HG03135 (cell line): ENCODE measurements around the gene FBXO45.
"Not testable (repeated sequence)": the region's sequence is repeated elsewhere in the genome, so short reads cannot be mapped to it uniquely, and the experiment has no call there.

Source experiments
- ATAC-seq: cut with Tn5 transposase; IDR thresholded peaks from one replicate; pipeline ENCODE4 v1.9.1; 2021; ENCODE audit warnings: mild to moderate bottlenecking, moderate library complexity; ENCODE audit not compliant: unreplicated experiment

FBXO45 gene

DNA sequence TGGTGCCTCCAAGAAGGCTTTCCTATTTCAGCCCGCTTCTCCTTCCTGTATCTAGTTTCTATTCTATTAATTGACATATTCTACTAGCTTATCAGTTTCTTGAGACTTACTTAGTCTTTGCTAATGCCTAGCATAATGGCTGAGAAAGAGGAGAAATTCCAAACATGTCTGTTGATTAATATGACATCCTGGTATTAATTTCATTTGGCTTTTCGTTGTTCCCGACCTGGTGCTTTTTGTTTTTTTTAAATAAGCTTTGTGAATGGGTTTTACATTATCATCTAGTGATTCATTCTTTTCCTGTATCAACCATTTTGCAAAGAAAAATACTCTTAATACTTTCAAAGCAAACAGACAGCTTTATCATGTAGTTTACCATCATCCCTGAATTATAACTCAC, 13.2 kb upstream of the FBXO45 start:
- ATAC-seq, result no peak

DNA sequence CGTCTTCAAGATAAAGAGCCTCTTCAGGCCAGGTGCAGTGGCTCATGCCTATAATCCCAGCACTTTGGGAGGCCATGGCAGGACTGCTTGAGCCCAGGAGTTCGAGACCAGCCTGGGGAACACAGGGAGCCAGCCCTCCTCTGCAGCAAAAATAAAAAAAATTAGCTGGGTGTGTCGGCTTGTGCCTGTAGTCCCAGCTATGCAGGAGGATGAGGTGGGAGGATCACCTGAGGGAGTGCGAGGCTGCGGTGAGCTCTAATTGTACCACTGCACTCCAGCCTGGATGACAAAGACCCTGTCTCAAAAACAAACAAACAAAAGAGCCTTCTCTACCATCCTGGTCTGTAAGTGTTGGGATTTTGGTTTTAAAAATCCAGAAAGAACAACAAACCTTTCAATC, 11.2 kb upstream of the FBXO45 start:
- no peak for ATAC-seq

DNA sequence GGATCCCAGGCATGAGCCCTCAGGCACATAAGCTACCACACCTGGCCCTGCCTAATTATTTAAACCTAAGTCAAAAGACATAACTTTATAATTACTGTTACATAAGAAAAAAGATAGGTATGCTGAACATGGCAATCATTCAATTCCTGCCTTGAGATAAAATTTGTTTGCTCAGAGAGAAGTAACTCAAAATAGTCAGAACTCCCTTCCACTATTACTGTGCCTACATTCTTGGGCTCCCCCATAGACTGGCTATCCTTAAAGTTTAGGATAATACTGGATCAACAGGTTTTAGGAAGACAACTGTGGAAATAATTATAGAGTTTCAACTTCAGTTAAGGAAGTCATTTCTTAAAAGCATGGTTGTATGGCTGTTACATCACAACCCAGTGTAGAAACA, 10.0 kb upstream of the FBXO45 start:
- no peak for ATAC-seq

DNA sequence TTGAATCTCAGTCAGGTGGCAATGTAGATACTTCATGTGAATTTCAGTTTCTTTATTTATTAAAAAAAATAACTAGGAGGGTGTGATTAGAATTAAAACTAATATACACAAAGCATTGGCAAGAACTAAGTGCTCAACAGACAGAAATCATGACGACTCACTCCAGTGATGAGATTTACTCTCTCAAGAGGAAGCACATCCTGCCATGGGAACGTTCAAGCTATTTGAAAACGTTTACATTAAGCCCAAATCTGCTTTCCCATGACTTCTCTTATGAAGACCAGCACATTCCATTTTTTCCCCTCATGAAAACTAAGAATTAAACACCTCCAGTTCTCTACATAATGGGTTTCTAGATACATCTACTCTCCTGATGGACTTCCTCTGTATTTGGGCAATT, 8.6 kb upstream of the FBXO45 start:
- ATAC-seq, result no peak

DNA sequence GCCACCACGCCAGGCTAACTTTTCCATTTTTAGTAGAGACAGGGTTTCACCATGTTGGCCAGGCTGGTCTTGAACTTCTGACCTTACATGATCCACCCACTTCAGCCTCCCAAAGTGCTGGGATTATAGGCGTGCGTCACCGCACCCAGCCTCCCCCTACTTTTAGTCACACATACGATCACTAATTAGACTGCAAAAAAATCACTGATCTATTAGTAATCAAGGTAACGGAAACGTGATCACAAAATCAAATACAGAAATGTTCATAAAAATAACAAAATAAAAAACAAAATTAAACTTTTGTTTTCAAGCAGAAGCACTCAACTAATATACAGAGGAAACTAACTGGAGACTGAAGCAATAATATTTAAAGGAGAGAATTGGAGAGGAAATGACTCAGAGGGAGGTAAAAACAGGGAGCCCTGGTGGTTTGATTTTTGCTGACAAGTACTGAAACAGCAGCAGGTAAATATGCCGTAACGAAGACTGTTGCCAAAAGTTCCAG, 4.7 kb upstream of the FBXO45 start:
- no peak for ATAC-seq

DNA sequence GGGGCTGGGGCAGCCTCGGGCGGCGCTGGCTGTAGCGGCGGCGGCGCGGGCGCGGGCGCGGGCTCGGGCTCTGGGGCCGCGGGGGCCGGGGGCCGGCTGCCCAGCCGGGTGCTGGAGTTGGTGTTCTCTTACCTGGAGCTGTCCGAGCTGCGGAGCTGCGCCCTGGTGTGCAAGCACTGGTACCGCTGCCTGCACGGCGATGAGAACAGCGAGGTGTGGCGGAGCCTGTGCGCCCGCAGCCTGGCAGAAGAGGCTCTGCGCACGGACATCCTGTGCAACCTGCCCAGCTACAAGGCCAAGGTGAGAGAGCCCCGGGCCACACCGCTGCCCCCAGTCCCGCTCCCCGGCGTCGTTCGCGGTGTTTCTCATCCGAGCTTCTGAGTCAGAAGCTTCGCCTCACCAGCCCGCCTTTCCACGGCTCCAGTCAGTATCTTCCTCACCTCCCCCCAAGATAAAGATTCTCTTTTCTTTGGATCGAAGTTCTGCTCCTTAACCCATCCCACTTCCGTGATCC, 600 bp downstream of the FBXO45 start:
- no peak for ATAC-seq

DNA sequence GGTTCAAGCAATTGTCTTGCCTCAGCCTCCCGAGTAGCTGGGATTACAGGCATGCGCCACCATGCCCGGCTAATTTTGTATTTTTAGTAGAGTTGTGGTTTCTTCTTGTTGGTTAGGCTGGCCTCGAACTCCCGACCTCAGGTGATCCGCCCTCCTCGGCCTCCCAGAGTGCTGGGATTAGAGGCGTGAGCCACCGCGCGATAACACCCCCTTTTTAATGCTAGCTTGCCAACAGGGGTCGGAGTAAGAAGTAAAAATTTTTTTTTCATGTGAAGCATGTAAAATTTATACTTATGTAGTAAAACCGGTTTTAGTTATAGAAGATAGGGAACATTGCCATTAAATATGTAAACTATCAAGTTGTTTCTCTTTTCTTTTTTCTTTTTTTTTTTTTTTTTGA, 1.9 kb downstream of the FBXO45 start:
- ATAC-seq, result not testable (repeated sequence)

DNA sequence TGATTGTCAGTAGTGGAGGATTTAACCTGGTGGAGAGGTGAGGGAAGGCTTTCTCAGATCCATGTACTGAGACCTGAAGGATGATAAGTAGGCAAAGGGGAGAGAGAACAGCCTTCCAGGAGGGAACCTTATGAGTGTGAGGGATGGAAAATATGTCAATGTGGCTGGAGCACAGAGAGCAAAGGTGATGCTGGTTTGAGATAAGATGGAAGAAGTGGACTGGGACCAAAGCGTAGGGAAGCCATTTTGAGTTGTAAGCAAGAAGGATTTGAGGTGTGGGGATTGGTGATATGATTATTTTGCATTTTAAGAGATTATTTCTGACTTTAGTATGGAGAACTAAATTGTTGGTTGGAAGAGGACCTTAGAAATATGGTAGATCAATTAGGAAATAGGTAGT, 3.9 kb downstream of the FBXO45 start:
- ATAC-seq, result no peak

DNA sequence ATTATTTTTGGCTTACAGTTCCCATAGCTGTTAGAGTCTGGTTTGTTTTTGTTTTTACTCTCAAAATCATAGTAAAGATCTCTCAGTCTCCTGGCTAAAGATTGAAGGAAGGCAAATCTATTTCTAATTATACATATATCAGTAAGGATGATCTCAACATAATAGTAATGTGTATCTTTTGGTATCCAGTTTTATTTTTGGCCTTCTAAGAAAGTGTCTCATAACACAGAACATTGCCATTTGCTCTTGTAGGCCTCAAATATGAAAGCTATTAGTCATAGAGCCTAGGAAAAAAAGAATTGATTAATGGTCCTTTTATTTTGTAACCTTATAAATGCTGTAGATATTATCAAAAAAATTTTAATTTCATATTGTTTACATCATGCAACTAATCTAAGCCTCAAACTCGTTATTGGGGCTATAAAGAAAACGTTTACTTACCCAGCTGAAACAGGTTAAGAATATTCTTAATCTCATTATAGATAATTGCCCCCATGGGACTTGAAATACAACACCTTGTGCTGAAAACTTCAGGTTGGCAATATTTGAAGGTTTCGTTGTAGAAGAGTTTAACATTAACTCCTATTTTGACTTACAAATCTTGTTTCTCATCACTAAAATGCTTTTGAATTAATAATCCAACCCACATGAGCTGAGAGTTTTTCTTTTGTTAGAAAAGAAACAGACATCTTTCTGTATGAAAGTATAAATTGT, 16.7 kb downstream of the FBXO45 start:
- ATAC-seq, result no peak

DNA sequence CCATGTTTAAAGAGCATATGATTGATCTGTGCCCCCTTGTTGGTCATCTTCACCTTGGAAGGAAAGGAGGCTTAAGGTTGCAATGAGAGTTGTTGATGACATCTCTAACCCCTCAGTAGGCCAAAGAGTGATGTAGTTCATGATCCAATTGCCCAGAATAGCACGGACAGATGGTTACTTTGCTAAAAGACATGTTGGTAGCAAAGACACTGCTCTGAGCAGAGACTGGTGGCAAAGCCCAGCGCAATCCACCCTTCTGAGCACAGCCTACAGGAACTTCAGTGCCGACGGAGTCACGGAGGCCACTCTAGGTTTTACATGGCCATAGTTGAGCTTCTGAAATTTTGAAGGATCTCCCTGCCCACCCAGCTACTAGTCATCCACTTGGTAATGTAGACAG, 21.8 kb downstream of the FBXO45 start:
- no peak for ATAC-seq

DNA sequence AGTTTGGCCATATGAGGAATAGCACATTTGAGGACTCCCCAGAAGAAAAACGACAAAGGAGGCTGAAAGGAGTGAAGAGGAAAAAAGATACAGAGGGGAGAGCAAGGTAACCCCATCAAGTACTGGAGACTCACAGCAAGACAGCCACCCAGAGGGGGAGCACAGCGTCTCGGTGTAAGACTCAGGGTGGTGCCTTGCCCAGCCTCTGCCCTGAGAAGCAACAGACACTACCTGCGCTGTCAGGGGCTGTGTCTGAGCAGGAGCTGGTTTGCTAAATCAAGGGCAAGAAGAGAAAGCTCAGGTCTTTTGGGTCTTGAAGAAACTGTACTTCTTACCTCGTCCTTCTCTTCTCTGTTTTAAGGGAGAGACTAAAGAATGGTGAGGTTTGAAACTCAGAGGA, 27.9 kb downstream of the FBXO45 start:
- no peak for ATAC-seq

DNA sequence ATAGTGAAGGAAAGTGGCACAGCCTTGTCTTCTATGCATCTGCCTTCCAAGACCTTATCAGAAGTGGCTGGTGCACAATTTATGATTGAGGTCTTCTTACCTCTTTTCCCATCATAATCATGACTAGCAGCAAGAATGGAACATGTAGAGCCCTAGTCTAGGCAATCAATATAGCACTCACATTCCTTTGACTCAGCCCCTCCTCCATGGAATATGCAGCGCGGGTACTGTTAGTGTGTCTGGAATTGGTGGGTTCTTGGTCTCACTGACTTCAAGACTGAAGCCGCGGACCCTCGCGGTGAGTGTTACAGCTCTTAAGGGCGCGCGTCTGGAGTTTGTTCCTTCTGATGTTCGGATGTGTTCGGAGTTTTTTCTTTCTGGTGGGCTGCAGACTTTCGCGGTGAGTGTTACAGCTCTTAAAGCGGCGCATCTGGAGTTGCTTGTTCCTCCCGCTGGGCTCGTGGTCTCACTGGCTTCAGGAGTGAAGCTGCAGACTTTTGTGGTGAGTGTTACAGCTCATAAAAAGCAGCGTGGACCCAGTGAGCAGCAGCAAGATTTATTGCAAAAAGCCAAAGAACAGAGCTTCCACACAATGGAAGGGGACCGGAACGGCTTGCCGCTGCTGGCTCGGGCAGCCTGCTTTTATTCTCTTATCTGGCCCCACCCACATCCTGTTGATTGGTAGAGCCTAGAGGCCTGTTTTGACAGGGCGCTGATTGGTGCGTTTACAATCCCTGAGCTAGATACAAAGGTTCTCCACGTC, 29.7 kb downstream of the FBXO45 start:
- ATAC-seq, result not testable (repeated sequence)

DNA sequence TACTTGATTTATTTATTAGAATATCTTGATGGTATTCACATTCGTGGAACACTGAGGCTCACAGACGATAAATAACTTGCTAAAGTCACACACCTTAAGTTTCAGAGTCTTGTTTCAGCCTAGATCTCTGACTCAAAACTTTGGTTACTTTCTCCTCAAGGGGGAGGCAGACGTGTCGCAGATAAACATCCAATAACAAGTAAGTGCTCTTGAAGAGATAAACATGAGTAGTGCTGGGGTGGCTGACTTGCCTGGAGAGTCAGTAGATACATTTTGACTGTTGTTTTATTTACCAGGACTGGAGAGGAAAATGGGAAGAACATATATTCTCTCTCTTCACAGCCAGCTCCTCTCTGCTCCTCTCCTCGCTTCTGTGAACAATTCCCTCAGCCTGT, 31.3 kb downstream of the FBXO45 start:
- ATAC-seq, result no peak

DNA sequence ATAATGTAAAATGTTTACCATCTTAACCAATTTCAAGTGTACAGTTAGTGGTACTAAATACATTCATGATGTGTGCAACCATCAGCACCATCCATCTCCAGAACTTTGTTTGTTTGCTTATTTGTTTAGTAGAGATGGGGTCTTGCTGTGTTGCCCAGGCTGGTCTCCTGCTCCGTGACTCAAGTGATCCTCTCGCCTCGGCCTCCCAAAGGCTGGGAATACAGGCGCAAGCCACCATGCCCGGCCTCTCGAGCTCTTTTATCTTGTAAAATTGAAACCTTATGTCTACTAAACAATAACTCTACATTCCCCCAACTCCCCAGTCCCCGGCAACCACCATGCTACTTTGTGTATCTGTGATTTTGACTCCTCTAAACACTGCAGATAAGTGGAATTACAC, 31.9 kb downstream of the FBXO45 start:
- no peak for ATAC-seq

DNA sequence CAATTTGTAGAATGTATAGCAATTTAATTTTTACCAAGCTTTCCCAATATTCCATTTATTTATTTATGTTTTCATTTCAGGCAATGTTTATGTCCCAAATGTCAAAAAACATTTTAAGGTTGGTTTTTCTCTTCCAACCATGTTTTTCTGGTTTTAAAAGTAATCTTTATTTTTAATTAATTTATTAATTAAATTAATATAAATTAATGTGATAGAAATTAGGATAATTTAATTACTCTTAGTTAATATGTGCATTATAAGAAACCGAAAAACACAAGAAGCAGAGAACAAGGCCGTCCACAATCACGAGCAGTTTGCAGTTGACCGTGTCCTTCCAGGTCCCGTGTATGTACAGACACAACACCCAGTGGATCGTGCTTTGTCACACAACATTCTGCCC, 34.2 kb downstream of the FBXO45 start:
- no peak for ATAC-seq

DNA sequence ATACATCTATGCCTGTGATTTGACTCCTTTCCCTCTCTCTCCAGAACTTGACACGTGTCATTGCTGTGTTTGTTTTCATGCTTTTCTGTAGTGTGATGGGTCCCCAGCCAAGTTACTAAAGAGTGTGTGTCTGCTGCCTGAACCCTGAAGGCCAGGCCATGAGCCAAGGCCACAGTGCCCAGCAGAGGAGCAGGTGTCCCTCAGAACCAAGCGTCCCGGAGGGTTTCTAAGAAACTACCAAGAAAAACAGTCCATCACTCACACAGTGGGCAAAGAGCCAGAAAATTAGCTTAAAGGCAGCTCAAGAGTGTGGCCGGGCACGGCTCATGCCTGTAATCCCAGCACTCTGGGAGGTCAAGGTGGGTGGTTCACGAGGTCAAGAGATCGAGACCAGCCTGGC, 35.2 kb downstream of the FBXO45 start:
- no peak for ATAC-seq

DNA sequence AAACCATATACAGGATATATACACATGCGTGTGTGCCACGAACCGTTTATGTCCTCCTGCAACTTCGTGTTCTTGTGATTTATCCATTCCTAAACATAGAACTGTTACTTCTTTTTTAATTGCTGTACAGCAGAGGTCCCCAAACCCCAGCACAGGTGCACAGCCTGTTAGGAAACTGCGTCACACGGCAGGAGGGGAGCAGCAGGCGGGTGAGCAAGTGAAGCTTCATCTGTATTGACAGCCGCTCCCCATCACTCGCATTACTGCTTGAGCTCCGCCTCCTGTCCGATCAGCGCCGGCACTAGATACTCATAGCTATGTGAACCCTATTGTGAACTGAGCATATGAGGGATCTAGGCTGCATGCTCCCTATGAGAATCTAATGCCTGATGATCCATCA, 36.1 kb downstream of the FBXO45 start:
- no peak for ATAC-seq

DNA sequence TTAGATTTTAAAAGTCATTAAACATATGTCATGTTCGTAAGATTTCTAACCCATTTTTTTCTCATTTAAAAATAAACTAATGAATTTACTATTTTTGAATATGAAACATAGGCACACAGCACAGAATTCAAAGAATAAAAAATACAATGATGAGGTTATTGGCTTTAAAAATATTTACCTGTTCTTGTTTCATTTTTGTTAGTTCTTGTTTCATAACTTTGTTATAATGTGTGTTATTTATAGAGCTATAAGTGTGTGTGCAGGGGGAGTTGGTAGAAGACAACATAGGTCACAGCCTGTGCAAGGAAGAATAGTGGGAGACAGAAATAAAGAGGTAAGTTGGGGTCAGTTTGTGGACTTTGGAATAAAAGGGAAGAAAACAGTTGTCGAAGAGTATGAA, 40.2 kb downstream of the FBXO45 start:
- no peak for ATAC-seq

DNA sequence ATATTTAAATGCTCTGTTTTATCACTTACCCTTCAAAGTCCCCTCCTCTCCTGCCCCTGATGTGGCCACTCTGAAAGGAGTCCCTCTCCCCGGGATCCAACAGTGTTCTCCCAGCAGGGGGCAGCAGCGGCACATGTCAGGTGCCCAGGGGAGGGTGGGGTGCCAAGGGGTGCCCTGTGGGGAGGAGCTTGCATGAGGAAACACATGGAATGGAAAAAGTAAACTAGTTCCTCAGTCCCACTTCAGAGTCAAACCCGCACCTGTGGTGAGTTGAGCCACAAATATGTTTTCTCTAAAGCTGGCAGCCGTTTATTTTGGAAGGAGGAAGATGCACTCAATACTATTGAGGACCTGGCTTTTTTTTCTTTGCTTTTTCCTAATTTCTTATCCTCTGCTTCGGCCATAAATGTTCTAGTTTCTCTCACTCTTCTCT, 40.9 kb downstream of the FBXO45 start:
- no peak for ATAC-seq

DNA sequence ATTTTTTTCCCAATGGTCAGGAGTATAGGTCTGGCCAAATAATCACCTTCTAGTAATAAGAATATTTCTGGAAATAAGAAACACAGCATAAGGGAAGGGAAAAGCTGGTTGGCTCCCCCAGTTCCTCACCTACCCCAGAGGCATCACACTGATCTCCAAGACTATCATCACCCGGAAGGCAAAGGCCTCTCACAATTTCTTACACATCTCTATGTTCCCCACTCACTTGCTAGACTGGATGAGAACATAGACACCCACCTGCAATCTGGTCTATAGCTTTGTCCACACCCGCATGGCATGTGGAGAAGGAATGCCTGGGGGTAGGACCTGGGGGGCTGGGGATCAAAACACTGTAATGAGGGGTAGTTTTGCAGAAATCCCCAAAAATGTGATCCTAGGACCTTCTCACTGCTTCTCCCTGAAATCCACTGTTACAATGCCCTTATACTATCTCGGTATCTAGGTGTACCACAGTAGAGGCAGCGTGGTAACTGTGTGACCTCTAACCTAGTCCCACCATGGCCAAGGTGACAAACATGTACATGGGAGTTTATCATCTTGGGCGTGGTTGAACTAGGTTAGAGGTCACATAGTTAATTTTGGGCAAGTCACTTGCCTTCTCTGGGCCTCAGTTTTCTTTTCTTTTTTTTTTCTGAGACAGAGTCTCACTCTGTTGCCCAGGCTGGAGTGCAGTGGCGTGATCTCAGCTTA, 41.5 kb downstream of the FBXO45 start:
- no peak for ATAC-seq

DNA sequence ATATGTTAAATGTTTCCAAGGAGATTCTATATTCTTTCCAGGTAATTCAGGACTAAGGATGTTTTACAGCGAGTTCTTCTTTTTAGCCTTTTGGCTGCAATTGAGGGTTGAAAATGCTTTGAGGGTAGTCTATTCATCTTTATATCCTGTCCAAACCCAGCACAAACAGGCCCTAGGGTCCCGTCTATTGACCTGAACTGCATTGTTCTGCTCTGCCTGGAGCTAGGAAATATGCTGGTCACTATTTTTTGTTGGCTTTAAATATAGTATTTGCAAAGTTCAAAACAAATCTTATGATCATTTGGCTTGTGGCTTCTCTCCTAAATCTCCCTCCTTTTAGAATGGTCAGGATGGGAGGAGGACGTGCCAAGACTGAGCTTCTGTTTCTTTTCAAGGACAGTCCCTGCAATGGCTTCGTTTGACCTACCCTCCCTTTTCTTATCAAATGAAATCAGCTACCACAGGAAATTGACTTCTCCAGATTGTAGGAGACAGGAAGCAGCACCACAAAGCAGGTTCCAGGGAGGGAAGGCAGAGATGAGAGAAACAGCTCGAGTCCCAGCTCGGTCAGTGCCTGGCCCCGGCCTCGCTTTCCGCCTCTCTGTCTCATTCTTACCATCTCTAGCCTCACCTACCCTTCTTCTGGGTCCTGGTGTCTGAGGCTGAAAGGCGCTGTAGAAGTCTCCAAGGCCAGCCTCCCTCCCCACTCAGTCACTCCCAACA, 43.5 kb downstream of the FBXO45 start:
- ATAC-seq, result no peak
